Hematopoietic multipotent progenitor cell treated with erythropoietin and hydrocortisone succinate and interleukin-3 and kit ligand, for 8 days (in vitro differentiated cells): ENCODE data around the gene IL1RAPL2.

ENCODE experiments used
- DNase-seq: peaks from one replicate; pipeline ENCODE4 v3.0.0-alpha.2; 2015

The IL1RAPL2 gene

GRCh38 chrX:105477351-105477750, 911.4 kb downstream of the IL1RAPL2 start:
- DNase-seq, result no peak

DNA sequence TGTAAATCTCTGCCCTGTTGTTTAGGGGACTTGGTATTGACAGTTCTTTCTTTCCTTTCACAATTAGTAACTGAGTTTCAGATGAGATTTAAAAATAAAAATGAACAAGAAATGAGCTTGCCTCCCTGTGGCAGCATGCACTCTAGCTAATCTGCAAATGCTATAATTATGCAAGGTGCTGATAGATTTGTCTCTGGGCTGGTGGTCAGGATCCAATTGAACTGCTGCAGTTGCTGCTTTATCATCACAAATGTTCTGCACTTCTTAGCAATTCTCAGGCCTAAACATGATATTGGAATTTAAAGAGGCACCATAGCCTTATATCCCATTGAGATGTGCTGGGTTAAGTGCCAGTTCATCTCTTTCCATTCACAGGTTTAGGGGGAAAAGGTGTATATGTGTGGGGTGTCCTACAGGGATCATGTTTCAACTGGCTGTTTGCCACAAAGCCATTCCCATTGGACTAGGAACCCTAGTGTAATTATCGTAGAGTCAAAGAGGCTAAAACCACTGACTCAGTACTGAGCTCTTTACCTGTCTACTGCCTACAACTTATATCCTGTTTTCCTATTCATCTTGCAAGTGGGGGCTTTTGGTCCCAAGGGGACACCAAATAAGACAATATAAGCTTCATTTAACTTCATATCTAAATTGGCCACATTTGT, 914.8 kb downstream of the IL1RAPL2 start:
- DNase-seq, result no peak

DNA sequence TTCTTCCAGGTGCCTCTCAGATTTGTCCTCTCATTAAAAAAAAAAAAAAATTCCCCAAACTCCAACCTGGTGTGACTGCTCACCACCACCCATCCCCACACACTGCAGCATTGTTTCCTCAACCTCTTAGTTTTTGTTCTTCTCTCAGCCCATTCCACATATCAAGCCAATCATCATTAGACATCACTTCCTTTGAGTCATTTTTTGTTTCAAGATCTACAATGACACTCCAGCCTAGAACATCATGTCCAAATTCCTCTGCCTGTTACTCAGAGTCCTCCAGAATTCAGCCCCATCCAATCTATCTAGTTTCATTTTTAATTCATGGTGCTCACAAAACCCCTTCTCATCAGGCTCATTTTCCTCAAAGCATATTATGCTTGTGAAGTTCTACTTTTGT, 917.0 kb downstream of the IL1RAPL2 start:
- DNase-seq, result no peak

DNA sequence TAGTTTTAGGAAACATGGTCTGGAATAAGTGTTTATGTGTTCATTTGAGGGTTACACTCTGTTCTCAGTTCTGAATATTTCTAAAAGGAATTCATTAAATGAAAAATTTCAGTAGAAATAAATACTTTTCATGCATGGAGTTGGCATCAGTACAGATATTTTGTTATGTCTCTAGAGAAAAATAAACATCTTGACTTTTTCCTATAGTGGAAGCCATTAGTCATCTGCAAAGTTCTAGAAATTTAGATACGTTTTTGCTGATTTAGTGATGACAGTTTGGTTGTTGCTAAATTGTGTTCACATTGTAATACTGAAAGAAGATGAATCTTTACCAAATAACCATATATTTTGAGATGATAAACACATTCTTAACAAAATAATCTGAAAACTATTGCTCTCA, 922.7 kb downstream of the IL1RAPL2 start:
- DNase-seq, result no peak

DNA sequence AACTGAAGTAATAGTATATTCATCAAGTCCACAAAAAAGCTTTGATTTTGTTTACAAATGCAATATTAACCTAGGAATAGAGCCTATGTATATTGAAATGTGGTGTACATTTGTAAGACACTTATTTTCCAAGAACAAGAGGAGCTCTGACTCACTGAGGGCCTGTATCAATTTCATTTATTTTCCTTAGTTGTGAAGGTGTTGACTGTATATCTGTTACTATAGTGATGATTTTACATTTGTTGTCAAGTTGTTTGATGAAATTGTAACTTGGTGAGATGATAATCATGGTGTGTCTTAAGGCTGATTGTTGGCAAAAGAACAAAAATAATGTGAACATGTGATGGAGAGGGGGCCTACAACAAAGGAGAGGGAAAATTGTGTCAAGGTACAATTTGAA, 929.4 kb downstream of the IL1RAPL2 start:
- no peak for DNase-seq

- no peak for DNase-seq
These were observed 936.3 kb downstream of the IL1RAPL2 start for GRCh38 chrX:105502336-105502735.

DNA sequence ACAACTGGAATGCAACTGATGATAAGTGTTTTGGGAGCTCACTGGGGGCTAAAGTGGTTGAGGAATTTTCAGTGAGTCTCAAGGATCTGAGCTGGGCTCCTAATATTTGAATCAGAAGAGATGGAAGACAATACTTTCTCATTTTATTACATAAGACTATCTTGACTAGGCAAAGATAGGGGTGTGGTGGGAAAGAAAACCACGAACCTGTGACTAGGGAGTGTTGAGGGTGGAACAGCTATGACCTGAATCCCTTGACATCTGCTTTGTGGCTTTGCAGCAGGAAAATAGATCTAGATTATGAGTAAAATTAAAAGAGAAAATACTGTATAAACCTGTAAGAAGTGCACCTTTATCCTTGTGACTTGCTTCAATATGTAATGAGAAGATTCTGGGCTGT, 949.6 kb downstream of the IL1RAPL2 start:
- DNase-seq, result no peak

DNA sequence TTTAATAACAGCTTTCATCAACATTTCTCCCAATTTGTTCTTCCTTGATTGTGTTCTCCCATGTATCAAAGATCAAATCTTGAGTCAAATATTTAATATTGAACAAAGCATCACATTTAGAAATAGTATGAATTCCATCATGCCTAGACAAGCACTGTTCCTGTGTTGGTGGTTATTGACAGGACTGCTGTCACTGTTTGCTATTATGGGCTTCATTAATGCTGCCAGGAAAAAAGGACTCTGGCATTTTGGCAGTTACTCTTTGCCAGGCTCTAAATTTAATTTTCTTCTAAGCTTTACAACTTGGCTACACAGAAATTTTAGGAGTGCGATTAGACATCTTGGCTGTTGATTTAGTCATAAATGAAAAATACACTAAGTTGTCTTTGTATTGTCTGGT, 960.4 kb downstream of the IL1RAPL2 start:
- DNase-seq, result no peak

DNA sequence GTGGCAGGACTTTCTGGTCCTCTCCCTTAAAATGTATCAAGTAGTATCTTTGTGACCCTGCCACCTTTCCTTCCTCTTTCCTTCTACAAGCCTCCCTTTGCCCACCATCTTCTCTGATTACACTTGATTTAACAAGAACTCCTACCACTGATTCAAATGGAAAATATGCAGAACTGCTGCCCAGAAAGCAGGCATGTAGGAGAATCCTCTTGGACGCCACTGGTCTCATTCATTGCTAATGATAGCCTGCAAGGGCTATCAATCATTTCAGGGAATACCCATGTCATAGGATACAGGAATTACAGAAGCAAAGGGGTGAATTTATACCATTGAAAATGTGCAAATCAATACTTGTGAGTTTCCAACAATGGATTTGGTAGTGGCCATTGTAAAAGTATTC, 961.8 kb downstream of the IL1RAPL2 start:
- no peak for DNase-seq

DNA sequence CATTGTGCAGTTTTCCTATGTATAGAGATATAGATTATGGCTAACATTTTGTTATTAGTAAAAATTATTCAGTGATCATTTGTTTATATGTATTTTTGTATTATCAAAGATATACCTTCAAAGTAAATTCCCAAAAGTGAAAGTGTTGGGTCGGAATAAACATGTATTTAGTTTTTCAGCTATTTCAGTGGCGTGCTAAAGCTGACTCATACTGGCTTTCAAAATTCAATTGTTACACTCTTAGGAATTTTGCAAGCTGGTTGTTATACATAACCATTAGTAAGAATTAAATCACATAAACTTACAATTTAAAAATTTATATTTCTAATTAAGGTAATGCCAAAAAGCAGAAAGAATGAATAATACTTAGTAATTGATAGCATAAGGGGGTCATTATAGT, 968.0 kb downstream of the IL1RAPL2 start:
- DNase-seq, result no peak

DNA sequence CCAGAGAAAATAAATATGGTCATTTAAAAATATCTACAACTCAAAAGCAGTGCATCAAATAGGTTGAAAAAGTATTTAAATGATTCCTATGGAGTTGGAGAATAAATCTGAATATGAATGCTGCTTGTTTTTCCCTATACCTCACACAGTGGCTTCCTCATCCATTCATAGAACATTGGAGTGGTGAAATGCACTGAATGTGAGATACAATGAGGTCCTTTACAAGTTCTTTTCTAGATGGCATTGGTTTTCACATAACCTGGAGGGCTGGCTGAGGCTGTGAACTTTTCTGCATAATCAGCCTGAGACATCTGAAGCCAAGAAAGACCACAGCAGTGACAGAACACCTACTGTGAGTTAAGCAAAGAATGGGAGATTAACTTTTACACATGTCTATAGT, 977.3 kb downstream of the IL1RAPL2 start:
- no peak for DNase-seq

GRCh38 chrX:105550043-105550663, 984.2 kb downstream of the IL1RAPL2 start:
- DNase-seq, result no peak

DNA sequence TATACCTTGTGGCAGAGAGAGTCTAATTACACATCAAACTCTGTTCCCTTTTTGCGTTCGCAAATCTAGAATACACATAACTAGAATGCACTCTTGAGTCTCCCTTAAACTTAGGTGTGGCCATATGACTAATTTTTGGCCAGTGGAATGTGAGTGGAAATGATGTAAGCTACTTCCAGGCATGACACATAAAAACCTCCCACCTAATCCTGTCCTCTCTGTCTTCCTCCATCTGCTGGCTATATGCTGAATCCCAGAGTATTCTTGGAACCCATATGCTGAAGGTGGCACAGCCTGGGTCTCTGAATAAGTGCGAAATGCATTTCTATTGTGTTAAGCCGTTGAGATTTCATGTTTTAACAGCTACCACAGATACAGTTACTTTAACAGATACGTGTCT, 986.4 kb downstream of the IL1RAPL2 start:
- DNase-seq, result no peak

- DNase-seq, result no peak
These were observed 987.1 kb downstream of the IL1RAPL2 start for GRCh38 chrX:105553118-105553517.

- no peak for DNase-seq
These were observed 998.5 kb downstream of the IL1RAPL2 start for GRCh38 chrX:105564501-105564900.

GRCh38 chrX:105565856-105566255, 999.9 kb downstream of the IL1RAPL2 start:
- DNase-seq, result no peak

DNA sequence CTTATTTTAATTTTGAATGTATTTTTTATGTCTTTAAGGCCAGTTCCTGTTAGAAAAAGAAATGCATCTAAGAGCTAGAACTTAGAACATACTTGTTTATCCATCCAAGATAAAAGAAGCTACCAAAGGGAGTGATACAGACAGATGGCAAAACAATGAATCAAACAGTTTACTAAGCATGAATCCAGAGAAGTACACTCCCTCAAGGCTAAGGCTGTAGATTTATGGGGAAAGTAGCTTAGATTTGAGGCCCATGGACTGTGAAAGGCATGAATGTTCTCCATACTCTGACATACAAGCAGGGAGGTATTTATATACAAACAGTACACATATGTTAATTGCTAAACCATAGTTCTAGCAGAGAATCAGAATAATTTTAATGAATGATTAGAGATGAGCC, 1001.1 kb downstream of the IL1RAPL2 start:
- no peak for DNase-seq

DNA sequence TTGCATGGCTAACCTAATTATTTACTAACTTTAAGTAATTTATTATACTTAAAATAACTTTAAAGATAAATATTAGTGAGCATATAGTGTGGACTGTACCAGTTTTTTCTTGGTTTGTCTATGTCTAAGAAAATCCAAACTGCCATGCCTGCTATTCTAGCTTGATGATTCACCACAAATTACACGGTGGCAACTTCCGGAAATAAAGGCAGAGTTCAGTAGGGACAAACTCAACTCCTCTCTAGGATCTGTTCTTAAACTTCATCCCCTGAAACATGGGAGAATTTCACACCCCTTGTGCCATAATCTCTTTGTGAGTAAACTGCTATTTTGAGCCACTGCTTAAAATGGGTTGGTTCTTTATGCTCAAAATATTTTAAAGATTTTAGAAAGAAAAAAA, 1042.7 kb downstream of the IL1RAPL2 start:
- no peak for DNase-seq

- no peak for DNase-seq
These were observed 1043.5 kb downstream of the IL1RAPL2 start for GRCh38 chrX:105609530-105609929.

DNA sequence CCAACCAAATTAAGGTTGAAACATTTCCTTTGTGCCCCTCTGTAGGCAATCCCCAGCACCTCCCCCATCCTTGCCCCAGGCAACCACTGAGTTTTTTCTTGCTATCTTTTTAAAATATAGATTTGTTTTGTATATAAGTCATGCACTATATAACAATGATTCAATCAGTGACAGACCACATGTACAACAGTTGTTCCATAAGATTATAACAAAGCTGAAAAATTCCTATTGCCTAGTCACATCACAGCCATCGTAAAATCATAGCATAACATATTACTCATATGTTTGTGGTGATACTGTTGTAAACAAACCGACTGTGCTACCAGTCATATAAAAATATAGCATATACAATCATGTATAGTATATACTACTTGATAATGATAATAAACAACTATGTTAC, 1044.4 kb downstream of the IL1RAPL2 start:
- no peak for DNase-seq

DNA sequence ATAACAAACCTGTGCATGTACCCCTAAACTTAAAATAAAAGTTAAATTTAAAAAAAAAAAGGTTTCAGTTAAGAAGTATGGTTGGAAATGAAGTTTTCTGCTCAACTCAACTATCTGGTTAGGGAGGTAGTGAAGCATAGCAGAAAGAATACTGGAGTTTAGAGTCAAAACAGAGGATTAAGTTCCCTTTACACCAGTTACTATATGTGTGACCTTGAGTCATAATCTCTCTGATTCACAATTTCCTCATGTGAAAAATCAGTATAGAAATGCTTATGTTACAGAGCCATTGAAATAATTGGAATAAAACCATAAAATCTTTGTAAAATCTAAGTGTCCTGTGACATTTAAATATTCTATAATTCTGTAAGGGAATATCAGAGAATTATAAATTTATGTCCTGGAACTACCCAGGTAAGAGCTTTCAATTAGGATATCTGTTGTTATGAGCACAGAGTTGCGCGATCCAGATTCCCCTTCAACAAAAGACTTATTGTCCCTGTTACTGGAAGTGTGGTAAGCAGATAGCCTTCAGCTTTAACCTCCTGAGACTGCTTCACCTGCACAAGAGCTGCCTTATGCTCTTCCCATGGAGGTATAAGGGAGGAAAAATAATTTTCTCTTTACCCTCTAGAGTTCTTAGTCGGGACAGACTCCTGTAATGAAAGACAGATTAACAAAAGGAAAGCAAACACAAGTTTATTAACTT, 1052.5 kb downstream of the IL1RAPL2 start:
- no peak for DNase-seq

GRCh38 chrX:105634180-105634579, 1068.2 kb downstream of the IL1RAPL2 start:
- DNase-seq, result no peak

DNA sequence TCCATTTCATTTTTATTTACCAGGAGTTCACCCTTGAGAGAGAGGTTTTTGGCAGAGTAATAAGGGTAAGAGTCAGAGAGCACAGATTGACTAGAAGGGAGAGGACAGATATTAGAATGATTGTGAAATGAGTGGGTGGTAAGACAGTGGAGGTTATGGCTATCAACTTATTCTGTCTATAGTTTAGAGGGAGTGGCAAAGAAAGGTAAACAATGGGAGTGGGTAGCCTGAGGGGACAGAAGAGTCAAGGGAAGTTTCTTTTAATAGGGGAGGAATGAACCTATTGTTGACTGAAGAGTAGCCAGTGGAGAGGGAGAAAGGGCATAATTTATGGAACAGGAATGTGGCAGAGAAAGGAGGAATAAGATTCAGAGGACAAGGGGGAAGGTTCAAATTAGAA, 1069.8 kb downstream of the IL1RAPL2 start:
- DNase-seq, result no peak

DNA sequence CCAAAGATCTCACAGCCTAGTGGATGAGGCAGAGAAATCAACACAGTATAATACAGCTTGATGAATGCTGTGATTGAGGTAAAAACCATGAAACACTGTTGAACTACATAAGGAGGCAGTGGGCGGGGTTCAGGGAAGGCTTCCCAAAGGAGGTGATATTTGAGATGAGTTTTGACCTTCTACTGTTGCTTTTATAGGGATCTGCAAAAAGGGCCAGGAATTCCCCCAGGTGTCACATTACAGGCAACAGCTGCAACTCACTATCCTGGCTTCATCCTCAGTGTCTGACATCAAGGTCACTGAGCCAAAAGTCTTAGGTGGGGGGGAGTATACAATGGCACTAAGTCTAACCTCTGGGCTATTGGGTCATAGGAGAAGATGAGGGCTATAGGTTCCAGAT, 1070.7 kb downstream of the IL1RAPL2 start:
- DNase-seq, result no peak
